ENCODE results near the gene SAP25. TPM values are rescaled to one million over a fixed set of nuclear protein-coding genes. Genes with fewer than 3 reads are reported as not detected.

SAP25 gene
- total and polyA plus RNA-seq, 12 donors = 0.36 to 2.3 (median 0.70) TPM; not detected in 5

DNA sequence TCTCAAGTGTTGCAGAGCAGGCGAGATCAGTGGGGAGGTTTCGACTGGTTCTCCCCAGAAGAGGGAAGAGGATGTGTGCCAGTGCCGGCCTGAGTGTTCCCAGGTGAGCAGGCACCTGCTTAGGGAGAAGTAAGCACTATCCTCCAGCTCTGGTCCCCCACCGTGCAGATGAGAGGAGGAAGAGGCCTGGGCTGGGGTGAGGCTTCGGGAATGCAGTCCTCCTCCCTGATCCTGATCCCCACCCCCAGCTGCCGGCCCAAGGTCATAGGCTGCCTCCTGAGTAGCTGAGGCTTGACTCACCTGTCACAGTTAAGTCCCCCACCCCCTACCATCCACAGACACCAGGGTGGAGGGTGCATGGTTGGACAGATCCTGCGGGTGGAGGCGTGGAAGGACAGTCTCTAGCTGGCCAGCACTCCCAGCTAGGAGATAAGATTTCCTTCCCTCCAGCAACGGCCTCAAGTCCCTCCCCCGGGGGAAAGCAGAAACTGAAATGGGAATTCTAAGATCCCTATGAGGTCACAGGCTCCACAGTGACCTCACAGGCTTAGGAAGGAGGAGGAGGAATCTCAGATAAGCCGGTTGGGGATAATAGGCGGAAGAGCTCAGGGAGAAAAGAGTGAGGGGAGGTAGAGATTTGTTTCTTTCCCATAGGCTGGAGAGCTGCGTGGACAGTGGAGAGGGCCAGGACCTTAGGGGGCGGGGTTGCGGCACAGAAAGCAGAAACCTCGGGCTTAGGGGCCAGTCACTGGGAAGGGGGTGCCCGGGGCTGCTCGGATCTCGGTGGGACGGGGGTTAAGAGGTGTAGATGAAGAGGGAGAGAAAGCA is 11.2 kb upstream of the SAP25 start:
- Histone ChIP-seq H3K4me3 (peak overlapping the region; percentile 80 to 100 (median 96)), H3K27me3 (peaks cover 0 to 6% (median 0%) of the 10 kb centered on the region in 7 donors), H3K27ac (peak overlapping the region in 9 of 10 donors; percentile 91 to 98 (median 95)), H3K36me3 (peaks cover 0 to 33% (median 24%) of the 10 kb centered on the region in 9 donors), H3K4me1 (peaks cover 5 to 56% (median 43%) of the 10 kb centered on the region in 9 donors), H3K9me3 (no peaks in the 10 kb centered on the region)
- ATAC-seq (peak in 3 of 8 donors; percentile 0 to 8 (median 1)), DNase-seq (peak in 1 of 2 donors; percentile 69)
- intact Hi-C loops (cut with DNase I) = loop anchor here in 2 of 10 donors (5.0 kb wide), 1 partner anchor 102 kb away; no protein-coding TSS in a partner anchor
- TF ChIP-seq, protein P1, sequence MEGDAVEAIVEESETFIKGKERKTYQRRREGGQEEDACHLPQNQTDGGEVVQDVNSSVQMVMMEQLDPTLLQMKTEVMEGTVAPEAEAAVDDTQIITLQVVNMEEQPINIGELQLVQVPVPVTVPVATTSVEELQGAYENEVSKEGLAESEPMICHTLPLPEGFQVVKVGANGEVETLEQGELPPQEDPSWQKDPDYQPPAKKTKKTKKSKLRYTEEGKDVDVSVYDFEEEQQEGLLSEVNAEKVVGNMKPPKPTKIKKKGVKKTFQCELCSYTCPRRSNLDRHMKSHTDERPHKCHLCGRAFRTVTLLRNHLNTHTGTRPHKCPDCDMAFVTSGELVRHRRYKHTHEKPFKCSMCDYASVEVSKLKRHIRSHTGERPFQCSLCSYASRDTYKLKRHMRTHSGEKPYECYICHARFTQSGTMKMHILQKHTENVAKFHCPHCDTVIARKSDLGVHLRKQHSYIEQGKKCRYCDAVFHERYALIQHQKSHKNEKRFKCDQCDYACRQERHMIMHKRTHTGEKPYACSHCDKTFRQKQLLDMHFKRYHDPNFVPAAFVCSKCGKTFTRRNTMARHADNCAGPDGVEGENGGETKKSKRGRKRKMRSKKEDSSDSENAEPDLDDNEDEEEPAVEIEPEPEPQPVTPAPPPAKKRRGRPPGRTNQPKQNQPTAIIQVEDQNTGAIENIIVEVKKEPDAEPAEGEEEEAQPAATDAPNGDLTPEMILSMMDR (IDR thresholded peaks at IDR 0.05) = no peak
- 9 to 10% methylated on average over 20 of the region's 20 CpGs for WGBS, 2 donors

DNA sequence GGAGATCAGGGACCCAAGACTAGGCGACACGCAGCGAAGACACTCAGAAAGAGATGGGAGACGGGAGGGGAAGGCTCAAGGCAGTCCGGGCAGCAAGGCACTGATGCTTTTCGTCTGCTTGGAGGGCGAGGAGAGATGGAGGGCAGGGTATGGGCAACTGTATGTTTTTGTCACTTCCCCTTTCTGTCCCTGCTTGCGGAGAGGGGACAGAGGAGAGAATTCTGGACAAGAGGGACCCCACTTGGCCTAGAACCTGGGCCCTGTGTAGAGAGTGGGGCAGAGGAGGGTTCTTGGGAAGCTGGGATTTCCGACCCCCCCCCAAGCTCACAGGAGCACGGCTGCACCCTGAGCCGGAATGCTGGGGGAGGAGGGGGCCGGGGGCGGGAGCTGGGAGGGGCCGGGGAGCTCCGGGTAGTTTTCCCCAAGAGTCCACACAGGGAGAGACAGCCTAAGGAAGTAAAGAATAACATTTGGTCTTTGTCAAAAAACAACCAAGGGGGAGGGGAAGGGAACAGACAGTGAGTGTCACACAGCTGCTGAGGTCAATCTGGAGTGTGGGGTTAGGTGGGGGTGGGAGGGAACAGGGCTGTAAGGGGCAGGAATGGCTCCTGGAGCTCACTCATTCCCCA is 10.5 kb upstream of the SAP25 start:
- 39% methylated on average over 15 of the region's 15 CpGs for WGBS, 2 donors
- Histone ChIP-seq H3K9me3 (no peaks in the 10 kb centered on the region), H3K4me1 (peaks cover 5 to 48% (median 36%) of the 10 kb centered on the region in 9 donors), H3K4me3 (peak overlapping the region; percentile 80 to 100 (median 96)), H3K27me3 (no peaks in the 10 kb centered on the region), H3K27ac (peak overlapping the region; percentile 22 to 98 (median 94)), H3K36me3 (peaks cover 0 to 39% (median 30%) of the 10 kb centered on the region in 9 donors)
- ATAC-seq = peak in 1 of 8 donors; percentile 1
- peak in 1 of 2 donors; percentile 39 for DNase-seq
- TF ChIP-seq, protein P1 (IDR thresholded peaks at IDR 0.05) = no peak
- intact Hi-C loops (cut with DNase I) = loop anchor here in 2 of 10 donors (5.0 kb wide), 1 partner anchor 103 kb away; no protein-coding TSS in a partner anchor

DNA sequence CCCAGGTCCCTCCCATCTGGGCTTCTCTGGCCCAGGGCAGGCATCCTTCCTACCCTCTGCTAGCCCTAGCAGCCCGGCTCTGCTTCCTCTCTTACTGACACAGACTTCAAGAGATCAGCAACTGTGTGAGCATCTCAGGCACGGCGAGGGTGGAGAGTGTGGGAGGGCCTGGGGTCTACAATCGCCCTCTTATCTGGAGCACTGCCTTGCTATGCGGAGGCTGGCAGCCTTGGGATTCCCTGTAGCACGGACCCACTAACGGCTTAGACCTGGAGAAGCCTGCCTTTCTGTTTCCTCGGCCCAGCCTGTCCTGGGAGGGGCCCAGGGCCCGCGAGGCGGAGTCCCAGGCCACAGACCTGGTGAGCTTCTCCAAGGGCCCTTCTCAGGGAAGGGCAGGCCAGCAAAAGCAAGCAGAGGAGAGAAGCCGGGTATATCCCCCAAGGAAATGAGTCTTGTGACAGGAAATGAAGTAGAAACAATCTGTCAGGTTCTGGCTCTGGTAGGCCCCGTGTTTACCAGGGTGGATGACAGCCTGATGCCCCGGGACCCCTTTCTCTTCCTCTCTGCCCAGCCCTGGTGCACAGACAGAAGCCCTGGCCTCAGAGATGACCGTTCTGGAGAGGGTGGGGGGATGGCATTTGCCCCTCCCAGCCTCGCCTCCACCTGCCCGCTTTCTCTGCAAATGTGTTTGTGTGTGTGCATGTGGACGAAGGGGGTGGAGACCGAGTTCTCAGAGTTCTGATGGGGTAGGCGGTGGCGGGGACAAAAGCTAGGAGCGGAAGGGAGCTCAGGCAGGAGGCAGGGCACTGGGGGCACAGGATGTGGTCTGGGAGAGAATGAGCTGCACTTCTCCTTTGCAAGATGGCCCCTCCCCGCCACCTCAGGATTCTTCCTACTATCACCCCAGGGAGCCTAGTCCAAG is 9.7 kb upstream of the SAP25 start:
- Histone ChIP-seq H3K9me3 (no peaks in the 10 kb centered on the region), H3K4me1 (peaks cover 5 to 48% (median 36%) of the 10 kb centered on the region in 9 donors), H3K27me3 (no peaks in the 10 kb centered on the region), H3K27ac (peak overlapping the region; percentile 22 to 98 (median 94)), H3K36me3 (peaks cover 0 to 47% (median 38%) of the 10 kb centered on the region in 9 donors), H3K4me3 (peak overlapping the region in 9 of 10 donors; percentile 80 to 100 (median 97))
- intact Hi-C loops (cut with DNase I) = loop anchor here in 2 of 10 donors (5.0 kb wide), 1 partner anchor 104 kb away; no protein-coding TSS in a partner anchor
- ATAC-seq = no peak
- TF ChIP-seq, protein P1 (IDR thresholded peaks at IDR 0.05) = no peak
- peak; percentile 53 to 68 for DNase-seq
- WGBS, 2 donors = 47 to 48% methylated on average over 23 of the region's 23 CpGs
